Panc1 (cell line): Measurements from ENCODE around the gene TNNC1.

Experiments
- POLR2AphosphoS5 ChIP-seq: IDR thresholded peaks from 2 replicates; pipeline ENCODE4 v1.6.1; 2012; ENCODE audit warnings: mild to moderate bottlenecking, low read depth, low read length, moderate library complexity
- SIN3A ChIP-seq: IDR thresholded peaks from 2 replicates; pipeline ENCODE4 v1.6.1; 2012; ENCODE audit warnings: low read depth, mild to moderate bottlenecking, low read length, moderate library complexity, borderline replicate concordance; ENCODE audit not compliant: insufficient read depth
- TF ChIP-seq, protein P1 (sequence below): fragments of 450-650 bp; IDR thresholded peaks from 2 replicates; pipeline ENCODE4 v1.5.1; 2017; ENCODE audit warnings: mild to moderate bottlenecking
- TF ChIP-seq, protein P2 (sequence below), 2 experiments: IDR thresholded peaks; 2 replicates each; pipeline ENCODE4 v1.6.1; 2011 to 2012; ENCODE audit warnings: low read depth in 2 of 2, control low read depth in 1 of 2, low read length in 1 of 2, mild to moderate bottlenecking in 1 of 2, moderate library complexity in 1 of 2; ENCODE audit not compliant: insufficient read depth in 1 of 2

DNA sequence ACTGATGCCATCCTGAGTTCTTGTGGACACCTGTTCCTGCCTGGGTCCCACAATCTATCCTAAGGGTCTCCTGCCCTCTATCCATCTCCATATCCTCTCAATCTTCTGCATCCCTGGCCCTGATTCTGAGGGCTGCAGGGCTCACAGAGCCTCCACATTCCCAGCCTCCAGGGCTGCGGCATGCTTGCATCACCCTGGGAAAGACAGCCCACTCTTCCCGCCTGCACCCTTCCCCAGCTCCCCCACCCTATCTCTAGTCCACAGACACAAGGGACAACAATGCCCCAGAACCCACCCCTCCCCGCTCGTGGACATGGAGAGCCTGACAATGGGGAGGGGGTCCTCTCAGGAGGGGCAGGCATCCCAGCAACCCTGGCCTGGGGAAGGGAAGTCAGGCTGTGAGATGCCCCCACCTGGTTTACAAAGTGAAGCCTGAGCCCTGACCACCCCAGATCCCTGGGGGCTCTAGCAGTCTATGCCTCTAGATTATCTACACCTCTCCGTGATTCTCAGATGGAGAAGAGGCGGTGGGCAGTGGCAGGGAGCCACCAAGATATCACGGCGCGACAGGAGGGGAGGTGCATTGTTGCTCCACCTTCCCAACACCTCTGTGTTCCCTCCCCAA, 19.2 kb downstream of the TNNC1 start:
- no peak for TF ChIP-seq SIN3A
- TF ChIP-seq, protein P1, sequence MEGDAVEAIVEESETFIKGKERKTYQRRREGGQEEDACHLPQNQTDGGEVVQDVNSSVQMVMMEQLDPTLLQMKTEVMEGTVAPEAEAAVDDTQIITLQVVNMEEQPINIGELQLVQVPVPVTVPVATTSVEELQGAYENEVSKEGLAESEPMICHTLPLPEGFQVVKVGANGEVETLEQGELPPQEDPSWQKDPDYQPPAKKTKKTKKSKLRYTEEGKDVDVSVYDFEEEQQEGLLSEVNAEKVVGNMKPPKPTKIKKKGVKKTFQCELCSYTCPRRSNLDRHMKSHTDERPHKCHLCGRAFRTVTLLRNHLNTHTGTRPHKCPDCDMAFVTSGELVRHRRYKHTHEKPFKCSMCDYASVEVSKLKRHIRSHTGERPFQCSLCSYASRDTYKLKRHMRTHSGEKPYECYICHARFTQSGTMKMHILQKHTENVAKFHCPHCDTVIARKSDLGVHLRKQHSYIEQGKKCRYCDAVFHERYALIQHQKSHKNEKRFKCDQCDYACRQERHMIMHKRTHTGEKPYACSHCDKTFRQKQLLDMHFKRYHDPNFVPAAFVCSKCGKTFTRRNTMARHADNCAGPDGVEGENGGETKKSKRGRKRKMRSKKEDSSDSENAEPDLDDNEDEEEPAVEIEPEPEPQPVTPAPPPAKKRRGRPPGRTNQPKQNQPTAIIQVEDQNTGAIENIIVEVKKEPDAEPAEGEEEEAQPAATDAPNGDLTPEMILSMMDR: no peak
- TF ChIP-seq POLR2AphosphoS5: no peak
- TF ChIP-seq, protein P2, sequence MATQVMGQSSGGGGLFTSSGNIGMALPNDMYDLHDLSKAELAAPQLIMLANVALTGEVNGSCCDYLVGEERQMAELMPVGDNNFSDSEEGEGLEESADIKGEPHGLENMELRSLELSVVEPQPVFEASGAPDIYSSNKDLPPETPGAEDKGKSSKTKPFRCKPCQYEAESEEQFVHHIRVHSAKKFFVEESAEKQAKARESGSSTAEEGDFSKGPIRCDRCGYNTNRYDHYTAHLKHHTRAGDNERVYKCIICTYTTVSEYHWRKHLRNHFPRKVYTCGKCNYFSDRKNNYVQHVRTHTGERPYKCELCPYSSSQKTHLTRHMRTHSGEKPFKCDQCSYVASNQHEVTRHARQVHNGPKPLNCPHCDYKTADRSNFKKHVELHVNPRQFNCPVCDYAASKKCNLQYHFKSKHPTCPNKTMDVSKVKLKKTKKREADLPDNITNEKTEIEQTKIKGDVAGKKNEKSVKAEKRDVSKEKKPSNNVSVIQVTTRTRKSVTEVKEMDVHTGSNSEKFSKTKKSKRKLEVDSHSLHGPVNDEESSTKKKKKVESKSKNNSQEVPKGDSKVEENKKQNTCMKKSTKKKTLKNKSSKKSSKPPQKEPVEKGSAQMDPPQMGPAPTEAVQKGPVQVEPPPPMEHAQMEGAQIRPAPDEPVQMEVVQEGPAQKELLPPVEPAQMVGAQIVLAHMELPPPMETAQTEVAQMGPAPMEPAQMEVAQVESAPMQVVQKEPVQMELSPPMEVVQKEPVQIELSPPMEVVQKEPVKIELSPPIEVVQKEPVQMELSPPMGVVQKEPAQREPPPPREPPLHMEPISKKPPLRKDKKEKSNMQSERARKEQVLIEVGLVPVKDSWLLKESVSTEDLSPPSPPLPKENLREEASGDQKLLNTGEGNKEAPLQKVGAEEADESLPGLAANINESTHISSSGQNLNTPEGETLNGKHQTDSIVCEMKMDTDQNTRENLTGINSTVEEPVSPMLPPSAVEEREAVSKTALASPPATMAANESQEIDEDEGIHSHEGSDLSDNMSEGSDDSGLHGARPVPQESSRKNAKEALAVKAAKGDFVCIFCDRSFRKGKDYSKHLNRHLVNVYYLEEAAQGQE (IDR thresholded peaks at IDR 0.05; ENCODE audit: insufficient read depth in 1 of 2, low read depth in 2 of 2, low read length in 1 of 2): no peak
